Lung (tissue), 12 donors: Measurements from ENCODE around the gene C2CD2. TPM values are rescaled to one million over a fixed set of nuclear protein-coding genes. Genes with fewer than 3 reads are reported as not detected.

Source experiments
- ATAC-seq: fragments of 200-7000 bp; cut with Tn5 transposase; one replicate; pipeline ENCODE4 v1.9.1; 2020; ENCODE audit warnings: moderate number of reproducible peaks; ENCODE audit not compliant: insufficient read depth, low FRiP score
- DNase-seq, 3 donors: peaks; one replicate each; pipeline ENCODE4 v3.0.0-alpha.2; 2013 to 2017
- H3K27ac ChIP-seq, 2 donors: one replicate each; pipeline ENCODE4 v1.5.1; 2013; ENCODE audit warnings: mild to moderate bottlenecking in 2 of 2, moderate library complexity in 2 of 2, control low read depth in 1 of 2, inconsistent platforms in 1 of 2, low read depth in 1 of 2, low read length in 1 of 2
- H3K27me3 ChIP-seq, 3 donors: one replicate each; pipeline ENCODE4 v1.5.1; 2013; ENCODE audit warnings: low read length in 2 of 3; ENCODE audit not compliant: control insufficient read depth in 3 of 3, insufficient read depth in 3 of 3
- H3K36me3 ChIP-seq, 4 donors: one replicate each; pipeline ENCODE4 v1.5.1; 2013; ENCODE audit warnings: low read length in 4 of 4, mild to moderate bottlenecking in 1 of 4, moderate library complexity in 1 of 4; ENCODE audit not compliant: control insufficient read depth in 4 of 4, insufficient read depth in 4 of 4
- H3K4me1 ChIP-seq, 5 donors: one replicate each; pipeline ENCODE4 v1.5.1; 2013; ENCODE audit warnings: low read length in 5 of 5, mild to moderate bottlenecking in 2 of 5, moderate library complexity in 1 of 5; ENCODE audit not compliant: control insufficient read depth in 5 of 5, insufficient read depth in 5 of 5
- H3K4me3 ChIP-seq: one replicate; pipeline ENCODE4 v1.5.1; 2013; ENCODE audit warnings: mild to moderate bottlenecking, control low read depth, moderate library complexity
- H3K9ac ChIP-seq, 2 donors: one replicate each; pipeline ENCODE4 v1.5.1; 2013; ENCODE audit warnings: low read length in 2 of 2, control low read depth in 1 of 2; ENCODE audit not compliant: insufficient read depth in 1 of 2
- H3K9me3 ChIP-seq, 4 donors: one replicate each; pipeline ENCODE4 v1.5.1; 2013; ENCODE audit warnings: low read length in 3 of 4, mild to moderate bottlenecking in 1 of 4, moderate library complexity in 1 of 4; ENCODE audit not compliant: control insufficient read depth in 4 of 4, insufficient read depth in 3 of 4
- WGBS, 2 donors: extraction: QIAGEN DNeasy Blood & Tissue Kit; methylation state at CpG; one replicate each; pipeline ENCODE4 v1.1.7; 2013; 5-methylcytosine and 5-hydroxymethylcytosine counted together
- polyA plus RNA-seq, 2 donors: library from polyadenylated mRNA; stranded (reverse); fragments of 200-250 nt; gene quantifications; one replicate each; pipeline ENCODE4 v1.2.1, GENCODE V29; 2013
- total RNA-seq, 2 donors: library from RNA; depleted of rRNA in 1 of 2; stranded (reverse); fragments of >200 nt in 1 of 2; gene quantifications; one replicate each; pipeline ENCODE4 v1.2.1, GENCODE V29; 2014 to 2021
- TF ChIP-seq, protein P1 (sequence below): IDR thresholded peaks from 2 replicates; pipeline ENCODE4 v1.5.1; 2012; ENCODE audit warnings: mild to moderate bottlenecking; ENCODE audit errors: control extremely low read depth, extremely low read depth
- donor health status: control.
- donor health status: control.
- donor health status: Bipolar disorder and iron deficiency.
- donor health status: healthy.
- donor health status: DM: yes; HTN: yes; CAD: no.

Gene C2CD2
- total and polyA plus RNA-seq, 4 donors, result 7.0 to 19.5 (median 12.2) TPM

GRCh38 chr21:41899426-41900202 lies 54.2 kb downstream of the C2CD2 start:
- Histone ChIP-seq H3K36me3 (peaks cover 0 to 20% (median 9%) of the 10 kb centered on the region in 4 donors), H3K27ac (no peak overlapping the region), H3K9me3 (no peaks in the 10 kb centered on the region), H3K27me3 (no peaks in the 10 kb centered on the region), H3K4me3 (no peak overlapping the region), H3K4me1 (peaks cover 0 to 17% (median 2%) of the 10 kb centered on the region in 5 donors), H3K9ac (no peak overlapping the region)
- no peak for ATAC-seq
- 62 to 80% methylated on average over 25 of the region's 25 CpGs for WGBS, 2 donors
- no peak for DNase-seq
- TF ChIP-seq, protein P1, sequence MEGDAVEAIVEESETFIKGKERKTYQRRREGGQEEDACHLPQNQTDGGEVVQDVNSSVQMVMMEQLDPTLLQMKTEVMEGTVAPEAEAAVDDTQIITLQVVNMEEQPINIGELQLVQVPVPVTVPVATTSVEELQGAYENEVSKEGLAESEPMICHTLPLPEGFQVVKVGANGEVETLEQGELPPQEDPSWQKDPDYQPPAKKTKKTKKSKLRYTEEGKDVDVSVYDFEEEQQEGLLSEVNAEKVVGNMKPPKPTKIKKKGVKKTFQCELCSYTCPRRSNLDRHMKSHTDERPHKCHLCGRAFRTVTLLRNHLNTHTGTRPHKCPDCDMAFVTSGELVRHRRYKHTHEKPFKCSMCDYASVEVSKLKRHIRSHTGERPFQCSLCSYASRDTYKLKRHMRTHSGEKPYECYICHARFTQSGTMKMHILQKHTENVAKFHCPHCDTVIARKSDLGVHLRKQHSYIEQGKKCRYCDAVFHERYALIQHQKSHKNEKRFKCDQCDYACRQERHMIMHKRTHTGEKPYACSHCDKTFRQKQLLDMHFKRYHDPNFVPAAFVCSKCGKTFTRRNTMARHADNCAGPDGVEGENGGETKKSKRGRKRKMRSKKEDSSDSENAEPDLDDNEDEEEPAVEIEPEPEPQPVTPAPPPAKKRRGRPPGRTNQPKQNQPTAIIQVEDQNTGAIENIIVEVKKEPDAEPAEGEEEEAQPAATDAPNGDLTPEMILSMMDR, result no peak

- no peak overlapping the region for H3K4me3 ChIP-seq
- peaks cover 0 to 18% (median 2%) of the 10 kb centered on the region in 5 donors for H3K4me1 ChIP-seq
- WGBS, 2 donors, result 91 to 95% methylated on average over 17 of the region's 17 CpGs
- ATAC-seq (no peak), DNase-seq (no peak)
- H3K9ac ChIP-seq, result no peak overlapping the region
- no peaks in the 10 kb centered on the region for H3K9me3 ChIP-seq
- H3K36me3 ChIP-seq, result peaks cover 0 to 17% (median 8%) of the 10 kb centered on the region in 4 donors
- H3K27me3 ChIP-seq, result no peaks in the 10 kb centered on the region
- H3K27ac ChIP-seq, result no peak overlapping the region
- TF ChIP-seq, protein P1, result no peak
These were observed 54.8 kb downstream of the C2CD2 start for GRCh38 chr21:41898998-41899397.

DNA sequence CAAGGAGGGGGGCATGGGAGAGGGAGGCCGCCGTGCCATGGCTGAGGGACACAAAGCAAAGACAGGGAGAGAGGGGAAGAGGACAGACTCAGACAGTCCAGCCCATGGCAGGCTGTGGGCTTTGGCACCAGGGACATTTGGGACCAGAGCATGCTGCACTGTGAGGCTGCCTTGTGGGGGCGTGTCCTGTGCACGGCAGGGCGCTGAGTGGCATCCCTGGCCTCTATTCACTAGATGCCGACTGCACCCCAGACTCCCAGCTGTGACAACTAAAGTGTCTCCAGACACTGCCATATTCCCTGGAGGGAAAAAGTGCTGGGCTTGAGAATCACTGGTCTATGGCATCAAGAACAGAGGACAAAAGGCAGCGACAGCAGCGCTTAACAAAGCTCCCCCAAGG lies 56.1 kb downstream of the C2CD2 start:
- ATAC-seq, result no peak
- no peak for DNase-seq
- Histone ChIP-seq H3K4me1 (peaks cover 0 to 18% (median 2%) of the 10 kb centered on the region in 5 donors), H3K9me3 (no peaks in the 10 kb centered on the region), H3K27ac (no peak overlapping the region), H3K36me3 (peaks cover 0 to 14% (median 6%) of the 10 kb centered on the region in 4 donors), H3K27me3 (no peaks in the 10 kb centered on the region), H3K9ac (no peak overlapping the region), H3K4me3 (no peak overlapping the region)
- TF ChIP-seq, protein P1, result no peak
- 90 to 95% methylated on average over 8 of the region's 8 CpGs for WGBS, 2 donors
